HG03378 (cell line): ENCODE results near the gene ITPKA.
"Not testable (repeated sequence)": the region's sequence is repeated elsewhere in the genome, so short reads cannot be mapped to it uniquely, and the experiment has no call there.

ENCODE experiments used
- ATAC-seq: cut with Tn5 transposase; IDR thresholded peaks from one replicate; pipeline ENCODE4 v1.9.1; 2021; ENCODE audit warnings: mild to moderate bottlenecking, moderate library complexity; ENCODE audit not compliant: unreplicated experiment

Gene ITPKA

GRCh38 chr15:41493205-41493901 is at the start of gene ITPKA:
Gene ITPKA, plus strand, starts transcription at chr15:41493874. Its CDS starts 54 bp downstream, at chr15:41493928.
- peak; percentile 60 for ATAC-seq

GRCh38 chr15:41445399-41445798 is 48.3 kb upstream of the ITPKA start:
- no peak for ATAC-seq

DNA sequence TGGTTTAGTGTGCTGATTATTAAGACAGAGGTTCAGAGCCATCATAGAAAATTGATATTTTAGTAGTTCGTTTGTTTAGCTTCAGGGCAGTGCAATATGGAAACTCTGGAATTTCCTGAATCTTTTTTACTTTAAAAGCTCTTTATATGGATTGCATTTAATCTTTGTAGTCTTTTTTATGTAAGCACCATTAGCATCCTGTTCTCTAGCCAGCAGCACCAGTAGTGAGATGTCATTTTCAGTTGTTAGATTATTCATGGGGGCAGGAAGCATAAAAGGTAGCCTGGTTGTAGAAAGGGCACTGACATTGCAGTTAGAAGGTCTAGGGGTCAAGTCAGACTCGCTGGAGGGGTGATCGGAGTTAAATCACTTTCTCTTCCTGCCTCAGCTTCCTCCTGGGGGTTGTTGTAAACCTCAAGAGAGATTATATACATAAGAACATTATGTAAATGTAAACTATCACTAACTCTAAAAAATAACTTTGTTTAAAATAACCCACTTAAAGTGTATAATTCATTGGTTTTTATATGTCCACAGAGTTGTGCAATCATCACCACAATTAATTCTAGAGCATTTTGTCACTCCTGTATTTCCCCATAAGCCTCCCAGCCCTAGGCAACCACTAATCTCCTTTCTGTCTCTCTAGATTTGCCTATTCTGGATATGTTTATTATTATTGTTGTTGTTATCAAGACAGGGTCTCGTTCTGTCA is 31.4 kb upstream of the ITPKA start:
- ATAC-seq: no peak

DNA sequence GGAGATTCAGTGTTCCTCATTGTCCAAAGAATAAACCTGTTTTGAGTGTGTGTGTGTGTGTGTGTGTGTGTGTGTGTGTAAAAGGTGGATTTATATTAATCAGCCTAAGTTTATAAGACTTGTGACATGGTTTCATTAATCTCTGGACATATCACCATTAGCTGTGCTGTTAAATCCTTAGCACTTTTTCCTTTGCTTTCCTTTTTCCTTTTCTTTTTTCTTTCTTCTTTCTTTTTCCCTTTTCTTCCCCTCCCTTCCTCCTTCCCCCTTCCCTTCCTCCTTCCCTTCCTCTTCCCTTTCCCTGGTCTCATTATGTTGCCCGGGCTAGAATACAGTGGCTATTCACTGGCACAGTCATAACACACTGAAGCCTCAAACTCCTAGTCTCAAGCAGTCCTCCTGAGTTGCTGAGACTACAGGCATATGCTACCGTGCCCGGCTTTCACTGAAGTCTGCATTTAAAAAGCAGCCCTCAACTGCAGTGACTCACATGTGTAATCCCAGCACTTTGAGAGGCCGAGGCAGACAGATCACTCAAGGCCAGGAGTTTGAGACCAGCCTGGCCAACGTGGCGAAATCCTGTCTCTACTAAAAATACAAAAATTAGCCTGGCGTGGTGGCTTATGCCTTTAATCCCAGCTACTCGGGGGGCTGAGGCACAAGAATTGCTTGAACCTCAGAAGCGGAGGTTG is 28.6 kb upstream of the ITPKA start:
- ATAC-seq: no peak

- no peak for ATAC-seq
Measured at GRCh38 chr15:41465822-41466421, 27.8 kb upstream of the ITPKA start.

- ATAC-seq: no peak
Measured at GRCh38 chr15:41466711-41467110, 27.0 kb upstream of the ITPKA start.

- not testable (repeated sequence) for ATAC-seq
Measured at GRCh38 chr15:41469644-41470043, 24.0 kb upstream of the ITPKA start.

GRCh38 chr15:41473418-41473817 is 20.3 kb upstream of the ITPKA start:
- no peak for ATAC-seq

- ATAC-seq: no peak
Measured at GRCh38 chr15:41474436-41474835, 19.2 kb upstream of the ITPKA start.

DNA sequence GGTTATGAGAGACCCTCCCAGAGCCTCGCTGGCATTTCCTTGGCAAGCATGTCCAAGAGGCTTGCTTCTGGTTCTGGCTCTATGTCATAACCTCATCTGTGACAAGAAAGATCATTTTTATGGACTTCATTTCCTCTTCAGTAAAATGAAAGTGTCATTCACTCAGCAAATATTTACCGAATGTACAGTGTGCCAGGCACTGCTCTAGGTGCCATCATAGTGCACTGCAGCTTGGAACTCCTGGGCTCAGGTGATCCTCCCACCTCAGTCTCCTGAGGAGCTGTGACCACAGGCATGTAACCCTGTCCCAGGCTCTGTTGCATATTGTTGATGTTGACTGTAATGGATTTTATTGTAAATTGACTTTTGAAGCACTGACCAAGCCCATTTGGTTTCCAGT is 18.7 kb upstream of the ITPKA start:
- ATAC-seq: no peak

GRCh38 chr15:41476416-41477048 is 17.1 kb upstream of the ITPKA start:
- ATAC-seq: no peak

DNA sequence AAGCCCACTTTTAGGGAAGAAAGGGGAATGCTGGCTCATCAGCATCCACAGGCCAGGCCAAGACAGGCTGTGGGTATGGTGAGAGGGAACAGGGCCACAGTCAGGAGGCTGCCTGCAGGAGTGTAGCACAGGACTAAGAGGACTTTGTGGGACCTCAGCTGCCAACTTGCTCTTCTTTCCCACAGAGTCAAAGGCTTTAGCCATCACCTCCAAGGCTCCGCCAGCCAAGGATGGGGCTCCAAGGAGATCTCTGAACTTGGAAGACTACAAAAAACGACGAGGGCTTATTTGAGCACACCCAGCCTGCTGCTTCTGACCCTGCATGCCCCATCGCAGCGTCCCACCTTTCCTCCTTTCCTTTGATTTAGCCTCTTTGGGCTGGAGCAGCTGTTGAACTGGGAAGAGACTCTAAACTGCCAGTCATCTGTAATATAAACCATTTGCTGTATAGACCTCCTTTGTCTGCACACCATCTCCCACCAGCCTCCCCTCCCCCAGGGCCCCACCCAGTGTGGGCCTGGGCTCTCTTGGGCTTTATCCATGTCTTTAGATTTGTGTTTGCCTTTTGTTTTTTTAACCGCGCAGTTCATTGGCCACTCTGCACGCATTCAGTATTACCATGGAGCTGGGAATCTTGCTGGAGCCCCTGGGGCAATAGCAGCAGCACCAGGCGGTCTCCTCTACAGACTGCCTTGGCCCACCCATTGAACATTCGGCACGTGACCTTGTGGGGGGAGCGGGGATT is 13.1 kb upstream of the ITPKA start:
- no peak for ATAC-seq

DNA sequence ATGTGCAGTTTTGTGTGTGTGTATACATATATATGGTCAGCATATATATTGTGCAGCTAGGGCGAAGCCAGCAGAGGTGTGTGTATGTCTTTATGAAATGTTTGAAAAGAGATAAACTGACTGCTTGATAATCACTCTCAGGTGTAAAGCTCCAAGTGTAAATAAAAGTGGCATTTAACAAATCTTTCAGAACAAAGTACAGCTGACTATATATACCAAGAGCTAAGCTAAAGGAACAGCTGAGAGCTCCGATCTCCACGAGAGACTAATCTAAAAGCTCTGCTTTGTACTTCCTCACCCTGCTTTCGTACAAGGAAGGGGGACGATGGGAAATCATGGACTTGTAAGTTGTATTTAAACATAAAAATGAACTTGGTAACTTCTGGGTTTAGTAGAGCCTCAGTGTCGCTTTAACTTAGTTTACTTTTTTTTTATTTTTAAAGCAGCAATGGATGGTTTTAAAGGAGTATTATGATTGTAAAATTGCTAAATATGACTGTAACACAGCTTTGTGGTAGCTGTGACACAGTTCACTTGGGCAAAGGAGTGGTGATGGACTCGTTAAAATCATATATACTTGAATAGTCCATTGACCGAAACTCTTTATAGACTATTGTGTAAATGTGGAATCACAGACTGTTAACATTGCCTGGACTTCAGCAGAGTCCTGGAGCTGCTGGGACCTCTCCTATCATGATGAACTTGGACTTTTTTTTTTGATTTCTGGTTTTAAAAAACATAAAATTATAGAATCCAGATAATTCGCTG is 11.4 kb upstream of the ITPKA start:
- no peak for ATAC-seq

GRCh38 chr15:41483115-41483514 is 10.6 kb upstream of the ITPKA start:
- peak; percentile 64 for ATAC-seq

DNA sequence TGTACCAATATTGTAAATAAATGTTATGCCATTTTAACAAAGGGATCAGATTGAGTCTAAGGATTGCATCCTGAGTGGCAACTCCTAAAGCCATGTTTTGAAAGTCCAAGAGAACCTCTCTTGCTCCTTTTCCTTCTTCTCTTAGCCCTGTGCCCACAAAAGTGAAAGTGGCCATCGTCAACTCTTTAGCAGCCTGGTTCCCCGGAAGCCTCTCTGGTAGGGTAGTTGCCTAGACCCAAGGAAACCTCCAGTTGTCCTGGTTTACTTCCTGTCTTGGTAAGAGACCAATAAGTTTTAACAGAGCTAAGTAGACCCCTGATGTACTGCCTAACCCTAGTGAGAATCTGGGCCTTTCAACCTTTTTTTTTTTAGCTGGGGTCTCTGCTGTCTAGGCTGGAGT is 10.2 kb upstream of the ITPKA start:
- ATAC-seq: no peak

- no peak for ATAC-seq
Measured at GRCh38 chr15:41484937-41485625, 8.6 kb upstream of the ITPKA start.

DNA sequence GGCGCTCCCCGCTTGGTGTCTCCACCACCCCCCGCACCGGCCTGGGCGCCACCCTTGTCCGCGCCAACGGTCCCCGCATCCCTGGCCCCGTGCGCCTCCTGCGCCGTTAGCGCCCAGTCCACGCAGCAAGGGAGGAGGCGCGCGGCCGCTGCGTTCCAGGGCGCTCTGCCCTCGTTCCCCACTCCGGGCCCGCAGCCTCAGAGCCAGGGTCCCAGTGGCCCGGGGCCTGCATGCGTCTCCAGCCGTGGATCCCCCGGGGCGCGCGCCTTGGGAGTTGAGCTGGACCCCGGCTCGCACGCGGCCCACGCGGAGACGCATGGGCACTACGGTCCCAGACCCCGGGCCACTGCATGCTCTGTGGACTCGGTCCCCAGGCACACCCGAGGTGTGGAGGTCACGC is 7.4 kb upstream of the ITPKA start:
- no peak for ATAC-seq

DNA sequence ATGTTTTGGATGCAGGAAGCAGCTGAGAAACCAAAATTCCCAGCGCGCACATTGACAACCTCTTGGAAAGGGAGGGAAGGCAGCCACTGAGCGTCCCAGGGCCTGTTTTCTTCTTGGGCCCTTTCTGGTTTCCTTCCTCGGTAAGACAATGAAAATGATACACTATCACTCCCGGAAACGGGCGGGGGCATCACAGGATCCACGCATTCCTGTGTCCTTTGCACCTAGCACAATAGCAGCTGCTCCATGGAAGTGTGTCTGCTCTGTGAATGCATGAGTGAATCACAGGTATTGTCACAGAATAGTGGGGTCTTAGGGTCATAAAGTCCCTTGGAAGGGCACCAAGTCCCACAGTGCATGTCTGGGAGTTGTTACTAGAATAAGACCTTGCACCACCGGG is 6.3 kb upstream of the ITPKA start:
- ATAC-seq: no peak

GRCh38 chr15:41487802-41488201 is 5.9 kb upstream of the ITPKA start:
- ATAC-seq: no peak
